Hematopoietic multipotent progenitor cell treated with erythropoietin and hydrocortisone succinate and interleukin-3 and kit ligand, for 8 days (in vitro differentiated cells): ENCODE data around the gene ADAD2.
A peak's percentile ranks its signal among the peaks of the same experiment; 100 is the strongest.

Experiments used
- DNase-seq: peaks from one replicate; pipeline ENCODE4 v3.0.0-alpha.2; 2015

The ADAD2 gene

GRCh38 chr16:84190731-84191388 lies at the start of gene ADAD2:
Gene ADAD2 (plus strand): TSS chr16:84191157. CDS start chr16:84191231, 74 bp downstream.
- no peak for DNase-seq

- no peak for DNase-seq
Observed at GRCh38 chr16:84143081-84143480, 47.9 kb upstream of the ADAD2 start.

DNA sequence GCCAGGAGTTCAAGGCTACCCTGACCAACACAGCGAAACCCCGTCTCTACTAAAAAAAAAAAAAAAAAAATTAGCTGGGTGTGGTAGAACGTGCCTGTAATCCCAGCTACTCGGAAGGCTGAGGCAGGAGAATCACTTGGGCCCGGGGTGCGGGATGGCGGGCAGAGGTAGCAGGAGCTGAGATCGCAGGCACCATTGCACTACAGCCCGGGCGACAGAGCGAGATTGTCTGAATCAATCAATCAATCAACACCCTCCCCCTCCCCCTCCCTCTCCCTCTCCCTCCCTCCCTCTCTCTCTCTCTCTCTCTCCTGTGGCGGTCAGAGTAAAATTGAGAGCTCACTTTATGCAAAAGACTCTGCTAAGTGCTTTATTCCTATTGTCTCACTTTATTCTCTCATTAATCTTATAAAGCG lies 47.2 kb upstream of the ADAD2 start:
- no peak for DNase-seq

GRCh38 chr16:84144209-84144858 lies 46.6 kb upstream of the ADAD2 start:
- peak; percentile 32 for DNase-seq

DNA sequence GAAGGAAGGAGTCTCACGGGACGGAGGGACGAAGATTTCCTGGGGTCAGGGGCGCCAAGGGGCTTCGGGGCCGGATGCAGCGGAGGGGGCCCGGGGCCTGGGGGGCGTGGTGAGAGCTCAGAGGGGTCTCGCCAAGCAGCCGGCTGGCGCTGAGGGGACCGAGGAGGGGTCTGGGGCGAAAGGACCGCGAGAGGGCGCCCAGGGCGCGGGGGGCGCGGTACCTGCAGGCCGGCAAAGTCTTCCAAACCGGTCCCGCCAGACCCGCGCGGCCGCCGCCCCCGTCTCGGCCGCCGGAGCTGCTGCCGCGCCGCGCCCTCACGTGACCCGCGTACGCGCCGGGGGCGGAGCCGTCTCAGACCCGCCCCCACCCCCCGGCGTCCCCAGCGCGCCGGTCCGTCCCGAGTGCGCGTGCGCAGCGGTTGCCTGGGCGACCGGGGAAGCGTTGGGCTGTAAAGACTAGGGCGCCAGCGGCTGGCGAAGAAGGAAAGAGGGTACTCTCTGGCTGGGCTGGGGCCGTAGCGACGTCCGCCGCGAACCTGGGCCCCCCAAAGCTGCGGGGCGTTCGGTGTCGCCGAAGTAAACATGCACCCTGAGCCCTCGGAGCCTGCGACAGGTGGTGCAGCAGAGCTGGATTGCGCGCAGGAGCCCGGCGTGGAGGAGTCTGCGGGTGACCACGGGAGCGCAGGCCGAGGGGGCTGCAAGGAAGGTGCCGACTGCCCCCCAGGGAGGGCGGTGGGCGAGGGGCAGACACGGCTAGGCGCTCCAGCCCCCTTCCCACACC lies 45.9 kb upstream of the ADAD2 start, which contains the start of the genes DNAAF1 and HSDL1:
TSS of gene DNAAF1 (plus strand) at position 450 of the 781 bp plus-strand sequence. CDS start at position 583, 133 bp downstream.
TSS of gene HSDL1 (minus strand) at position 319 of the 781 bp plus-strand sequence. CDS start 13,856 bp downstream, outside the sequence.
- DNase-seq: peak; percentile 82

GRCh38 chr16:84150926-84151325 lies 40.0 kb upstream of the ADAD2 start:
- DNase-seq: no peak

DNA sequence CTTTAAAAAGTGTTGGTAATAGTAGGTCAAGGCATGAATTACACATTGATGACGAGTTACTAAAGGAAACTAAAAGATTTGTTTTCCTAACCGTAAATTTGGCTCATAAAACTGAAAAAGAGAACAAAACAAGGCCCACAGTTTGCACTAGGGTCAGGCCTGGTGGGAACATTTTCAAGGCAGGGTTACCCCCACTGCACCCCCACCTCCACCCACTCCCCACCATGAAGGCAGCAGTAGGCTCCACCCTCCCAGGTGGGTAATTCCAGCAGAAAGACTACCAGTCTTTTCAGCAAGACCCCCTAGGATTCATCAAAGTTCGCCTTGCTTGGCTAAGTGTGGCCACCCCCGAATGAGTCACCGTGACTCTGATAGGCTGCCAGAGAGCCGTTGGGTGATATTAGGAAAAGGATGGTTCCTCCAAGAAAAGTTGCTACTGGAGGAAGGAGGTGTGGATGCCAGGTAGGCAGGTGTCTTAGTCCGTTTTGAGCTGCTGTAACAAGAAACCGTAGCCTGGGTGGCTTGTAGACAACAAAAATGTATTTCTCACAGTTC lies 37.2 kb upstream of the ADAD2 start:
- DNase-seq: no peak

GRCh38 chr16:84155226-84155625 lies 35.7 kb upstream of the ADAD2 start:
- no peak for DNase-seq

GRCh38 chr16:84155771-84156170 lies 35.2 kb upstream of the ADAD2 start:
- peak; percentile 67 for DNase-seq

- peak; percentile 27 for DNase-seq
Observed at GRCh38 chr16:84156342-84156784, 34.6 kb upstream of the ADAD2 start.

GRCh38 chr16:84159007-84159406 lies 31.9 kb upstream of the ADAD2 start:
- no peak for DNase-seq

GRCh38 chr16:84159800-84160199 lies 31.2 kb upstream of the ADAD2 start:
- DNase-seq: no peak

GRCh38 chr16:84161037-84161436 lies 29.9 kb upstream of the ADAD2 start:
- DNase-seq: no peak

DNA sequence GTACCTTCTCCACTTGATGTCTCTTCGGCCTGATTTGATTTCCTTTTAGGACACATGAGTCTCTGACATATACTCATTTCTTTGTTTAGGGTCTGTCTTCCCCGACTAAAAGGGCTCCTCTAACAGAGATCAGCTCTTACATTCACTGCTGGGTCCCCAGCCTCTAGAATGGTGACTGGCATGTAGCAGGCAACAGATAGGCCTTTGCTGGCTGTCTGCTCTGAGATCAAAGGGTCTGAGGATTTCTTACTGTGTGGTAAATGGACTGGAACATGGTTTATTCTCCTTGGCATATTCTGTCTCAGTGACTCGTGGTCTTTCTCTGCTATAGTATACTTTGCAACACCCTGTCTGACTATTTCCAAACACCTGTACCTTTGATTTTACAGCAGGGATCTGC lies 29.2 kb upstream of the ADAD2 start:
- no peak for DNase-seq

- no peak for DNase-seq
Observed at GRCh38 chr16:84165746-84166145, 25.2 kb upstream of the ADAD2 start.

DNA sequence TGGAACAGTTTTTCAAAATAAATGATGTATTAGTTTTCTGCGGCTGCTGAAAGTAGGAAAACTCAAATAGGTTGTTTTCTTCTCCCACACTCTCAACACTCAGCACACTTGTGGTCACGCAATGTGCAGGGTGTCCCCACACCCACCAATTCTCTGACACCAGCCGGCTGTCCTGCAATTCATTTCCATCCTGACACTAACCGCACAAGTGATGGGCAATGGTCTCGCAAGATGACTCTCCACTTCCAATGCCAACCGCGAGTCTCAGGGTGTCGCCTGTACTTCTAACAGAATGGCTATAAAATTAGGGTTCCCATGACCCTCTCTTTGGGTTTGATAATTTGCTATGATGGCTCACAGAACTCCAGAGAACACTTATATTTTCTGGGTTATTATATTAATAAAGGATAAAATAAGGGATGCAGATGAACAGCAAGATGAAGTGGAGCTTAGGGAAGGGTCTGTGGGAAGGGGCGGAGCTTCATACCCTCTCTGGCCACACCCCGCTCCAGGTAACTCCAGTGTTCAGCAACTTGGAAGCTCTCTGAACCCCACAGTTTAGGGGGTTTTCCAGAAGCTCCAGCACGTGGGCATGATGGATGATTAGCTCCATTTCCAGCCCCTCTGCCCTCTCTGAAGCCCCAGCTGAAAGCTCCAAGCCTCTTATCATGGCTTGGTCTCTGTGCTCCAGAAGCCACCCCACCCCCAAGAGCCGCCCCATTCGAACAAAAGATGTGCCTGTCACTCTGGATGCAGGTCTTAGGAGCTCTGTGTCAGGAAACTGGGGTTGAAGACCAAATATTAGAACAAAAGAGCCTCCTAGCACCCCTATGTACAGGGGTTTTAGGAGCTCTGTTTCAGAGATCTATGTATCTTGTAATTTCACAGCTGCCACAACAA lies 23.9 kb upstream of the ADAD2 start:
- DNase-seq: no peak

- no peak for DNase-seq
Observed at GRCh38 chr16:84169765-84170310, 21.1 kb upstream of the ADAD2 start.

DNA sequence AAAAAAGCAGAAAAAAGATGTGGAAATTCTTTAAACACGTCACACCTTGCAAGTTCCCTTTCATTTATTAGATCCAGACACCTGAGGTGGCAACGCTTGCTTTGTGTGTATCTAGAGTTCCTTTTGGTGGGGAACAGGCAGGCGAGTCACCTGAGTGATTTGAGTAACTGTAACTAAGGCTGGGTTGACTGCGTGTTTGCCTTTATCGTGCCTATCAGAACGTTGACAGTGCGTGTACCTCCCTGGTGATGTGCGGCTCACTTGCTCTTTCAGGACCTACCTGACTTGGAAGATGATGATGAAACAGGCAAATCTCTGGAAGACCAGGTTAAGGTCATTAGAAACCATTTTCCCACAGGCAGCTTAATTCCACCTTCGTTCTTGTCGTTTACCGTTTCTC lies 16.6 kb upstream of the ADAD2 start:
- no peak for DNase-seq

- DNase-seq: peak; percentile 53
Observed at GRCh38 chr16:84175350-84176081, 15.4 kb upstream of the ADAD2 start.

DNA sequence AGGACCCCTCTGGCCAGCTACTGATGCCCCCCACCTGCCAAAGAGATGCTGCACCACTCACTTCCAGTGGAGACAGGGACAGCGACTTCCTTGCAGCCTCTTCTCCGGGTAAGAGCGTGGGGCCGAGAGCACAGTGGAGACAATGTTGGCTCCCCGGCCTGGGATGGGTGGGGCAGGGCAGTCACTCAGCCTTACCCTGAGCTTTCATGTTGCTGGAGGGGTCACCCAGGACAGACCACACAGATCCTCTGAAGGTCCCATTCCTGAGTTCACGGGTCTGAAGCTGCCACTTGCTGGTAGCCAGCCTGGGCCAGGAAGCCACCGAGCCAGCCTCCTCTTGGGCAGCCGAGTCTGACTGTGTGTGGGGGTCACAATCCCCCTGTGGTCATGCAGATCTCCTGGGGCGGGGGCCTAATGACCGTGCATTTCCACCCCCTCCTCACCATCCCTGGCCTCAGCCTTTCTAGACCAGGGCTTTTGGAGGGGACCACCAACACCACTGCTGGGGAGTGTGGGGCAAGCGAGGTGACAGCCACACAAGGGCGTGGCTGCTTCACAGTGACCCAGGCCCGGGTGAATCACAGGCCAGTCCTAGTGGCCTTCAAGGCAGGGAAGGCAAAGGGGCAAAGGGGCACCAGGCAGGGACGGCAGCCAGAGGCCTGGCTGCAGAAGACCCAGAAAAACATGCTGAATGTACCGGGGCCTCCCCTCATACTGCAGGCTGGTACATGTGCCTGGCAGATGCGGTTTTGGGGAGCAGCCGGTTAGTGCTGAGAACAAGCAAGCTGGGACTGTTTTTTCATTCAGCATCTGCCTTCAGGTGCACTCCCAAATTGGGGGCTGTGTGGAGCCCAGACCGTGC lies 14.5 kb upstream of the ADAD2 start:
- no peak for DNase-seq
